EH (cell line): ENCODE results near the gene PAK3.

Source experiments
- DNase-seq: peaks from one replicate; pipeline ENCODE4 v3.0.0-alpha.2; 2015; ENCODE audit warnings: low read depth

PAK3 gene

DNA sequence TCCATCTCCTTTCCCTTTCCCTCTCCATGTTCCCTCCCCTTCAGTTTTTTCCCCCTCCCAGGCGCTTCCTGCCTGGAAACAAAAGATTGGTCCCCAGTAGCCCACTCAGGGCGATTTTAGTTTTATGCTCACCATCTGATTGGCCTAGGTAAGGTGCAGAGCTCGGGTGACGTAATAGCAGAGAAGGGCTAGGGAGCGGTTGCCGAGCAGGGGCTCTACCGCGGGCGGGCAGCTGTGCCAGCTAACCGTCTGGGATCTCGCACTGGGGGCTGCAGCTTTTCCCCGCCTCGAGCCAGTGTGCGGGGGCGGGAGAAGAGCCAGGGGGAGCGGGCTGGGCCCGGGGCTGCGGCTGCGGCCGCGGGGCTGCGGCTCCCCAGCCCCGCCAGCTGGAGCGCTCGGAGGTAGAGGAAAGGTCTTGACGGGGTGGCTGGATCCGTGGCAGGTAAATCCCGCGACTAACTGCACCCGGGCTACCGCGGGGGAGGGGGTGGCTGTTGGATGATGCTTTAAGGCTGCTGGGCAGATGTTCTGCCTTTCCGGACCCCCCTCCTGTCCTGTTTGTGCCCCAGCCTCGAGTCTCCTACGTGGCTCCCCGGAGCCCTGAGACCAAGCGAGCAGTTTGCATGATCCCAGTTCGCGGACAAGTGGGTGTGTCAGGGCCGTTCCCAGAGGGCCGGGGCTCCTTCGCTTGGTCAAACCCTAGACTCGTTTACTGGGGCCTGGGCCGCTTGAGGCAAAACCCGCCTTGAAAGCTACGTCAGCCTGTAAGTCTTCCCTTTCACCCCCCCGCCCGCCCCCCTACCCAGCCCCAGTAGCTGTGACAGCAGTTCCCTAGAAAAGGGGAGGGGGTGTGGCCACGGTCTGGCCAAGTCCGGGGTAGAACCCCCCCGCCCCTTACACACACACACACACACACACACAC is at the start of gene PAK3:
Gene PAK3 (plus strand): TSS at position 218 of the 922 bp plus-strand sequence. CDS start 26,913 bp downstream, outside the sequence.
- DNase-seq = peak; percentile 41

DNA sequence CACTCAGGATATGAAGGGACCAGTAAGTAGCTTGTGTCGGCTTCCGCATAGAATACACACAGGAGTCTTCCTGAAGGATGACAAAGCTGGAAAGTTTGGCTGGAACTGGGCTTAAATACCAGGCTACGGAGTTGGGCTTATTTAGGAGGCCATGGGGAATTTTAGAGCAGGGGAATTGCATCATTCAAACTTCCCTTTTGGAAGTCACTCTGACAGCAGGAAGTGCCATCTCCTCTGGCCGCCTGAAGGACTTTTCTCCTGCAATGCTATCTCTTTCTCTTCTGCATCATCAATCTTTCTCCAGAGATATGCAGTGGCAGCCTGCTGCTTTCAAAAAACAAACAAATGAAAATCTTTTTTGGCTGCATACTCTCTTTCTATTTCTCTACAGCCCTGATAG is 48.4 kb upstream of the PAK3 start:
- DNase-seq = no peak

DNA sequence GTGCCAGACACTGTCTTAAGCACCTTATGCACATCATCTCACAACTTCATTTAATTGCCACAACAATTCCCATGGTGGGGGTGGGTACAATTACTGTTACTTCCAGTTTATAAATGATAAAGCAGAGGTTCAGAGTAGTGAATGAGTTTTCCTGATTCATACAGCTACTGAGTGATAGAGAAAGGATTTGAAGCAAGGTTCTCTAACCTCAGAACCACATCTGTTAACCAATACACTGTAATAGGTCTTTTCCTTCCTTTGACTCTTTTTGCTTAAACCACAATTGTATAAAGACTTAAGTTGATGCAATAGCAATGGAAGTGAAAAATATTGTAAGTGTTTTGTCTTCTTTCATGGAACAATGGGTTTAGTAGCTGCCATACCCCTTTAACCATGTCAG is 43.5 kb upstream of the PAK3 start:
- DNase-seq = no peak

DNA sequence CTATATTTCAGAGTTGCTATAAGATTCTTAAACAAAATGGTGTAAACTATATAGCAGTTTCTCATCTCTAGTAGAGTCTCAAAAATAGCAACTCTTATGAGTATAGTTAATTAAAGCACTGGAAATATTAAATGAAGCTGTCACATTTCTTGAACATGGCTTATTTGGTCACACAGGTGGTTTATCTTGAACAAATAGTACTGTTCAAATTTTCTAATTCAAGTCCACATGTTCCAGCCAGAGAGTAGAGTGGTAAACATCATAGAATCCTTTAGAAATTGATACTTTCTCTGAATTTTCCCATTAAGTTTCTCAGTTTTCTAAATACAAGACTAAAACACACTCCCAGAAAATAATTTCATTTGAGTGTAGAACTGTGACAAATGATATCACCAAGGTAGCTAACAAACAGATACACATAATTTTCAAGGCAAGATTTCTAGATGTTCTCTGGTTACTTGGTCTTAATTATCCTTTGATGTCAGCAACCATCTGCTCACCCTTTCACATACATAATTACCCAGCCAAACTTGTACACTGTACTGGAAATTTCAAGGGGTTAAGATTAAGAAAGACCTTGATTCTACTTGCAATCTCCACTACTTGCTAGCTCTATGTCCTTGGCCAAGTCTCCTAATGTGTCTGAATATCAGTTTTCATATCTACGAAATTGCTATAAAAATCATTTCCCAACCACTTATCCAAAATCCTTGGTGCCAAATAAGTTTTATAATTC is 24.3 kb upstream of the PAK3 start:
- no peak for DNase-seq

DNA sequence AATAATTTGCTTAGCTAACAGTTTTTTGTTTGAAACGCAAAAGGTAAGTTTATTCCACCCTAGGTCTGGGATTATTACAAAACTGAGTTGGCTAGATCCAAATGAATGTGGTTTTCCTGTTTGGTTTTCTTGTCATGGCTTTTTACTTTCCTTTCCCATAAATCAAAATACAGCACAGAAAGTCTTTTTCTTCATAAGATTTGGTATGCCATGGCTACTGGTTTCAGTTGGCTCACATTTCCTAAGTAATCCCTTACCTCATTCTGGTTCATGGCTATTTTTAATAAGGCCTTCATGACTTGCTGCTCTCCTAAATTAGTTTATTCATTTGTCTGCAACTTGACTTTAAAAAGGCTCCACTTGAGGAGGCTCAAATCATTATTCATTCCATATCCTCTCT is 12.9 kb upstream of the PAK3 start:
- no peak for DNase-seq

DNA sequence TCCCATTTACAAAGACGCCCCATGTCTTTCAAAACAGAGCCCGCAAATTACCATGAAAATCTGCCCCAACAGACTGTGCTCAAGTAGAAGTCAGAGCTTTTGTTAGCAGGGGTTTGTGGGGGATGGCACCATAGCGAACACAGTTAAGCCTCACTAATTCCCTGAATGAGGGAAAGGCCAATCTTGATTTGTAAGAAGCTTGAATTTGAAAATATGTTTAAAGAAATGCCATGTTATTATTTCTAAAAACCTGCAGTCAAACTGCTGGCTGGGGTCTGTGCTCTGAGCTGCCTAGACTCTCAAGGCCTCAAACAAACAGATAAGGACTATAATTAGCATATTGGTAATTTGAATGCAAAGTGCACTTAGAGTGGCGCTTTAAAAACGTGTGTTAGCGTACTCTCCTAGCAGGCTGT is 9.4 kb upstream of the PAK3 start:
- no peak for DNase-seq

DNA sequence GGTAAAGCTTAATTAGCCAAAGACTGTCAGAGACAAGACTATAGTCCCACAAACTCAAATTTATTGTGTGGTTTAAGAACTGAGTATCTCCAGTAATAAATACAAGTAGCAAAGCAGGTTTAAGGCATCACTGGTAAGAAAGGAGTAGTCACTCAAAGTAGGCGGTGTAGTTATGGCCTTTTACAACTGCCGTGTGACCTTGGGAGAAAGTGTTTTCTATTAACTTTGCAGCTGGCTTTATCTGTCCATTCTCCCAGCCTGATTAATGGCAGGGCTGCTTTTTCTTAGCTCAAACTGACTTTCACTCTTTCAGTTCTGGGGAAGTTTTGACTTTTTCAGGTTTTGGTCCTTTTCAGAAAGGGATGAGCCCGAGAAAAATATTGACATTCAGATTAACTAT is 7.4 kb upstream of the PAK3 start:
- DNase-seq = no peak

DNA sequence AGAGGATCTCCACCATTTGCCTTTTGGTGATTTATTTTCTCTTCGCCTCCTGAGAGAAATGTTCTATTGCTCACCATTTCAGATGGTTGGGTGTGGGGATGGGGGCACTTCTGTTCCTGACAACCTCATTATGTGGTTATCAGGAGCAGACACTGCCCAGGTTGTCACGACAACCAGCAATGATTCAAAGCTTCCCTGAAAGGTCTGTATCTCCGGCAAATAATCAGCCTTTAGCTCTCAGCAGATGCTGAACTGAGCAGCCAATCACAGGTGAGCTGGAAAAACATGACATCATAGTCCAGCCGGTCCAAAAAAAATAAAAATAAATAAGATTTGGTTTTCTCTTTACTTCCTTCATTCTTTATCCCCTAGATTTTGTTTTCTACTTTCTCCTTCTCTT is 5.5 kb upstream of the PAK3 start:
- DNase-seq = no peak

DNA sequence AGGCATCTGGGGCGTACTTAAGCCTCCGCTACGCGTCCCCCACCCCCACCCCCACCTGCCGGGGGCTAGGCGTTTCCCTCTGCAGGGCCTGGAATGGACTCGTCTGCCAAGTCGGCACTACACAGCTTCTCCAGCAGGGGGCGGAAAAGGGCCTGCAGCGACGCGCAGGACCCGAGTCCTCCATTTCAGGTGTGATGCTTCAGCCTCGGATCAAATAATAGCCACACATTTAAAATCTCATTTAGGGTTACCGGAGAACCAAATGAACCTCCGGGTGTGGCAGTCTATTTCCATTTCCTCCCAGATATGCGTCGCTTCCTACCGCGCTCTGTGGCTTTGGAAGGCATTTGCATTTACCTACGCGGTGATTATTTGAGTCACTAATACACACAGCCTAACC is 2.9 kb downstream of the PAK3 start:
- peak; percentile 7 for DNase-seq

DNA sequence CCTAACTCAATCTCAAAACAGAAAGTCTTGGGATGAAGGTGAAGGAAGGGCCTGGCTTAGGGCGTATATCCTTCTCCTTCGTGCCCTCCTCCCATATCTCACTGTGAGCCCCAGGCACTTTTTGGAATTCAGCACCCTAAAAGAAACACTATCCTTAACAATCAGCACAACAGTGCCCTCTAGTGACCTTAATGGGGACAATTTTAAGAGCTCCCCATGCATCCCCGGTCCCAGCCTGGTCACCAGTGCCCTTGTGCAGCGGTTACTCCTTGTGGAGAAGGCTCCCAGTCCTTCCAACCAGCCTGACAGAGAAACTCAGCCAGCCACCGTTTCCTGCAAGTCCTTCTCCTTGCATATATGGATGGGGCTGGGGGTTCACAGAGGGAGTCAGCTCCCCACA is 4.2 kb downstream of the PAK3 start:
- DNase-seq = peak; percentile 25

DNA sequence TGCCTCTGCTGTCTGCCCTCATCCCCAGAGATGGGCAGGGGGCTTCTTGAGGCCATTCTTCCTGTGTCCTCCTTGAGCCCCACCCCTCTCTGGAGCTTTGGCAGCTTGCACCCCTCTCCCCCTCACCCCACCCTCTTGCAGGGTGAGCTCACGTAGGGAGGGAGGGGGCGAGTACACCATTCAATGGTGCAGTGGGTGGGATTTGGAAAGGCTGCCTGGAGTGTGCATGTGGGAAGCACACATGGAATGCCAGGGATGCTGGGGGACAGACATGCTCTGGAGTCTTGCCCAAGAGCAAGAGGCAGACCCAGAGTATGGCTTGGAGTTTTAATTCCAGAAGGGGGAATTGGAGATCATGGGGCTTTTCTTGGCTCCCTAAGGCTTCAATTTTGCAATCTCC is 5.6 kb downstream of the PAK3 start:
- DNase-seq = no peak

DNA sequence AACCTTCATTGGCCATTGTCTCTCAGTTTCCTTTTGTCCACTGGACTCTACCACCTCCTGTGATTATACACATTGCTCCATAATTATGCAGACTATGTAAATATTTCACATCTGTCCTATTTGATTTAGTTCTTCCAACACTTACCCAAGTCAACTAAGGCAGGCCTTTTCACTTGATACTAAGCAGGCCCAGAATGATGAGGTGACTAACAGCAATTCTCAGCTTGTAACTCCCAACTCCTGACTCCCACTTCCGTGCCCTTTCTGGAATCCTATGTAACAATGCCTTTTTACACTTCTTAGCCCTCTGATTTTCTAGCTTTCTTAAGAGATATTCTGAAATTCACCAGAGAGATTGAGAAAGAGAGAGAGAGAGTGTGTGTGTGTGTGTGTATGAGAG is 6.6 kb downstream of the PAK3 start:
- DNase-seq = no peak

DNA sequence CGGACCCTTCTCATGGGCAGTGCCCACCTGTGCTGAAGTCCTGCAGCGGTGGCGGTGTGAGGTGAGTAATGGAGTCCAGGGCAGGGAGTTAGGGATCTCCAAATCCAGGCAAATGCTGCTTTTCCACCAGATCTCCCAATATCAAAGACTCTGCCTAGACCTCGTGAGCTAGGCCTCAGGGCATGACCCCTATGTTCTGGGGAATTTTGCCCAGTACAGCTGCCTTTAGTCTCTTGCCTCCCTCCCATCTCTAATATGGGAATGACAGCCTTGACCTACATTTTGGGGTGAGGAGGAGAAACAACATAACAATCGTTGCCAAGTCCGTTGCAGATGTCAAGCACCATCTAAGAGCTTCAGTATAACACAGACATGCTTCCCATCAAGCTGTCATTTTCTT is 7.3 kb downstream of the PAK3 start:
- DNase-seq = no peak

DNA sequence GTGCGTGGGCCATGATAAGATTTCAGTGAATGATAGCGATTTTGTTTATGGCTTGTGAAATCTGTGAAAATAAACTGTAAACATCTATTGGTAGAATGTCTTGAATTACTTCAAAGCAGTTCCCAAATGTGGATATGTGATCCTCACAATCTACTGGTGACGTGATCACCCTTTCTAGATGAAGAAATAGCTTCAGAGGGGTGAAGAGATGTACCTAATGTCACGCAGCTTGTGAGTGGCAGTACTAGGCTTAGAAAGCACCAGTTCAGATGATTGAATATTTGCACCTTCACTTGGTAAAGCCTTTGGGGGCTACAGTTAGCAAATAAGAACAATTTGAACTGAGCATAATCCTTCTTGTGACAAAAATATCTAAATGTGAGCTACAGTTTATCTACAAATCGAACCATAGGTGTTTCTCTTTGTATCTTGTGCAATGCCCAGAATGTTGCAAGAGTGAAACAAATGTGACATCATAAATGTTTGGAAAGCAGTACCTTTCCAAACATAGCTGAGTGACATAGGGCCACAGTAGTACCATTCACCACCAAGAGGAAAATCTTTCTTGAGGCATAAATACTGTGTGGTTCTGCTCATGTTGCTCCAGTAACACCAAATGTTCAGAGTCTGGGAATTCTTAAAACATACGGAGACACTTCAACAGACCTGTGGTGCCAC is 14.2 kb downstream of the PAK3 start:
- DNase-seq = no peak

DNA sequence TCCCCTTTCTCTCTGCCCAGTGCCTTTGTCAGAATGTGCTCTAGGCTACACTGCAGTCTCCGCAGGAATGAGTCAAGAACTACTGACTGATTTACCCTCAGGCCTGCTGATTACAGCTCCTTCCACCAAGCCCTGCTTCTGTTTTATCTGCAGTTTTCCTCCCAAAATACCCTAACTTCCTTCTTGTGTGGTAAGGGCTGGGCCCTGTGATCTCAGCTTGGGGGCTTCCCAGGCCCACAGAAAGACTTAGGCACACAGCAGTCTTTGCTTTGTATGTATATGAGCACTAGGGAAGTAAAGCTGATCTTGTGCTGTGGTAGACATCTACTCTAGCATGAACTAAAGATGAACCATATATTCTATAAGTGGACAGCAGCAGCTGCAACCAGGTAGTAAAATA is 18.8 kb downstream of the PAK3 start:
- DNase-seq = no peak

DNA sequence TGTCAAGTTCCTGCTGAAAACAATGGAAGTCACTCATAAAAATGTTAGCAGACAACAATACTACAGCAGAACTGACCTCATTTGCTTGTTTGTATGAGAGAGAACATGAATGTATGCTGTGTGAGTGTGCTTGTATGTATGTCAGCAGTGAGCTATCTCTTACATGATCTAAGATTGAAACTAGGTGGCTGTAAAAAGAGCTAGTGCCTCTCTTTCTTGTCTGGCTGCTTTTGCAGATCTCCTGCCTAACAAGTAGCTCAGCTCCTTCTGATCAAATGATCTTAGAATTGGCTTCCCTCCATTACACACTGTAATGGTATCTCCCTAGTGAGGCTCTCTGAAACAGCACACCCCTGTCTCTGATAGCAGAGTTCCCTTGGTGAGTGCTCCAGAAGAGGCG is 20.7 kb downstream of the PAK3 start:
- DNase-seq = no peak

DNA sequence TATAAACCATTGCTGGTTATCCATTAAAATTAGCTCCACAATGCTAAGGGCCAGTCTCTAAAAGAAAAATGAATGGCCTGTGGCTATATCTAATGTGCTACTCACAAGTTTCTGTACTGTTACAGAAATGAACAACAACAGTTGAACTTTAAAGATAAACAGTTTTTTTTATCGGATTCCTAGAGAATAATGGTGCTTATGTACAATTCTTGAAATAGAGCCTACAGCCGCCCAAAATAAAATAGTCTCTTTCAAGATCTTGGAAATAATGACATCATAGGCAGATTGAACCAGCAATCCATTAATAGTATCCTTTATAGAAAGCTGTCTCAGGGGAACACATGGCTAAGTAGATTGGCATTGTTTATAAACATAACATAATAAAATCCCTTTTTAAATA is 23.4 kb downstream of the PAK3 start:
- DNase-seq = no peak

DNA sequence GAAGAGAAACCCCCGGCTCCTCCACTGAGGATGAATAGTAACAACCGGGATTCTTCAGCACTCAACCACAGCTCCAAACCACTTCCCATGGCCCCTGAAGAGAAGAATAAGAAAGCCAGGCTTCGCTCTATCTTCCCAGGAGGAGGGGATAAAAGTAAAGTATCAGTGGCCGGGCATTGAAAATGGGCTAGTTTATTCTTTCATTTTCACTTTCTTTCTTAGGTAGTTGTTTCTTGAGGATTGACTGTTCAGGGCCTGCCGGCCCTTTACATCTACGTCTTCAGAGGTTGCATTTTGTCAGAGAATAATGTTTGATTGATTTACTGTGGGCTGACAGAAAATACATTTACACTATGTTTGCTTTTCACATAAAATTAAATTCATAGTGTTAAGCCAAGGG is 27.1 kb downstream of the PAK3 start:
- no peak for DNase-seq

DNA sequence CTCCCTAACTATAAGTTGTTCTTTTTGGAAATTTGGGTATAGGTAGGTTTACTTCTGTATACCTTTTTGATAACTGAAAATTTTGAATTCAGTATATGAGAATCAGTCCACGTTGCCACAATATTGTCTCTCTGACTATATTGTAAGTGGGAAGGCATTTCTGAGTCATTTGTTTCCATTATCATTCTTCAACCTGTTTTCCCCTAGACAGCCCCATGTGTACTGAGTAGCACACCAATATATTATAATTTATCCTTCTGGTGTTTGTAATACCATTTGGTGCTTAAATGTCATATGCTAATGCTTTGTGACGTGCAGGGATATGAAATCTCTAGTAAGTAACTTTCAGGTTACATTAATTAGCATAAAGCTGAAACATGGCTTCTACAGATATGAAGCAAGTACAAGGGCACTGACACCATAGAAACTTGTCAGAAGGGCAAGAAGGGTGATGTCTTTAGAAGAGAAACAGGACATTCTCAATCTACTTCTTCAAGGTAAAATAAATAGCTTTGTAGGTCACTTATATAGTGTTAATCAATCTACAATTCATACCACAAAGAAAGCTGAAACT is 27.7 kb downstream of the PAK3 start:
- DNase-seq = no peak

DNA sequence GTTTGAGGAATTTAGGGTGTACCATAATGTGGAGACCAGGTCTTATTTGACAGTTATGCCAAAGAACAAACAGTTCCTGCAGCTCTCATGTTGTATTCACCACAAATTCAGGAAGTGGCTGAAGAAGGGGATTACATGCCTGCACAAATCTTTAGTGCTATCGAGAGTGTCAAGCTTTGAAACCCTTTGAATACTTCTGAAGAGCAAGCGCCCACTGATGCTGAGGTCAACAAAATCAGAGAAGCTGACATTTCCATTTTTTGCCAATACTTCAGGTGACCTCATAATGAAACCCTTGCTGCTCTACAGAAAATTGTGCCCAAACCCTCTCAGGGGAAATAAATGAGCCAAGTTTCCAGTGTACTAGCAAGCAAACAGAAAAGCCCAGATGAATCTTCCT is 28.4 kb downstream of the PAK3 start:
- no peak for DNase-seq

DNA sequence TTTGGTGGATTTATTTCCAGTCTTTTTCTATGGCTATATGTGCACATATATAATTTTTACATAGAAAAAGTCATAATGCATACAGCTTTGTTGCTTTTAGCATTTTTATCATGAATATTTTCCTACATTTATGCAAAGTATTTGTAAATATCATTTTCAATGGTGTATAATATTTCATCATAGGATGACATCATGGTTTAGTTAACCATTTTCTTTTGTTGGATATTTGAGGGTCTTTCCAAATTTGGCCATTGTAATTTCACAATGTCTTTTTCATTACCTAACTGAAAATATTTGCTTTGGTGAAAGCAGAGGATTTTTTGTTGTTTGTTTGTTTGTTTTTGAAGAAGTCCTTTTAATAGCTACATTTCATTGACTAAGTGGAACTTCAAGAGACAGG is 31.0 kb downstream of the PAK3 start:
- DNase-seq = no peak

DNA sequence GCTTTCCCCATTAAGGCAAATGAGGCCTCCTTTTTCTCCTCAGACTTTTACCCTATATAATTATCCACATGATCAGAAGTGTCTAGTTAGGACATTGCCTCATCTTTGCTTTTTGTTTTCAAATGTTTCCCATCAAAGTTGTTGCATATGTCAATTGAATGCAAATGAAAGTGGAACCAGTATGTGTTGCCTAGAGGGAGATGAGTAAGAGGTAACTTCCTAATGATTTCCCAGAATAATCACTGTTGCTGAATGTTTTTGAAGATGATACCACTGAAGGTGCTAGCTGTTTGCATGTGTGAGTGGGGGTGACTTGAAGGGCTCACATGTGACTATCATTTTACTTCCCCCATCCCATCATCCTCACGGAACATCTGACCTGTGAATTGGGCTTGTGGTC is 33.9 kb downstream of the PAK3 start:
- no peak for DNase-seq

DNA sequence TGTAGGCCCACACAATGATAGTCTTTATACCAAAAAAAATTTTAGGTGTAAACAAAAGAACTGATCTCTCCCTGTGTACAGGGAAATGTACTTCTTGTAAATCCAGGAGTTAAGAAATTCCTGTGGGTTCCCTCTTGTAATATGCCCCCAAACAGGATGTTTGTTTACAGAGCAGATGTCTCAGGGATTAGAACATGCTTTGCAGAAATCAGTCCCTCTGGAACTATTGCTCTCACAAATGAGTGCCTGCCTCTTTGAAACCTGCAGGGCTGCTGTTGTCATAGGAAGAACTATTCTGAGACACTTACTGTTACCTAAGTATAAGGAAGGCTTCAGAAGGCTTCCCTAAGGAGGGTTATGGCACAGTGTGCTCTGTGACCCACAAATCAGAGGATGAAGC is 35.6 kb downstream of the PAK3 start:
- no peak for DNase-seq
